Measurements from ENCODE around the gene PIGM. TPM values are rescaled to one million over a fixed set of nuclear protein-coding genes. Genes with fewer than 3 reads are reported as not detected.

Gene PIGM
- total RNA-seq, 4 donors from 2014 or later = 4.2 to 7.3 (median 4.3) TPM

- no peak for TF ChIP-seq CTCF (IDR thresholded peaks at IDR 0.05; ENCODE audit: low read depth)
Observed at GRCh38 chr1:159993911-159994310, 37.9 kb downstream of the PIGM start.

GRCh38 chr1:159992161-159992560, 39.6 kb downstream of the PIGM start:
- TF ChIP-seq CTCF (IDR thresholded peaks at IDR 0.05; ENCODE audit: low read depth) = no peak

GRCh38 chr1:159991513-159991912, 40.3 kb downstream of the PIGM start:
- TF ChIP-seq CTCF (IDR thresholded peaks at IDR 0.05; ENCODE audit: low read depth) = no peak

GRCh38 chr1:159990005-159990404, 41.8 kb downstream of the PIGM start:
- TF ChIP-seq CTCF (IDR thresholded peaks at IDR 0.05; ENCODE audit: low read depth) = no peak

GRCh38 chr1:159989581-159989980, 42.2 kb downstream of the PIGM start:
- TF ChIP-seq CTCF (IDR thresholded peaks at IDR 0.05; ENCODE audit: low read depth) = no peak

GRCh38 chr1:159988006-159988405, 43.8 kb downstream of the PIGM start:
- no peak for TF ChIP-seq CTCF (IDR thresholded peaks at IDR 0.05; ENCODE audit: low read depth)

- no peak for TF ChIP-seq CTCF (IDR thresholded peaks at IDR 0.05; ENCODE audit: low read depth)
Observed at GRCh38 chr1:159987186-159987585, 44.6 kb downstream of the PIGM start.
